GM20000 (cell line): ENCODE data around the gene ZNF100.
"Not testable (repeated sequence)": the region's sequence is repeated elsewhere in the genome, so short reads cannot be mapped to it uniquely, and the experiment has no call there.

ENCODE experiments used
- DNase-seq: peaks from one replicate; pipeline ENCODE4 v3.0.0; 2012; ENCODE audit warnings: low spot score
- TF ChIP-seq, protein P1 (sequence below): IDR thresholded peaks from 2 replicates; pipeline ENCODE4 v1.5.1; 2012; ENCODE audit warnings: mild to moderate bottlenecking, control low read depth; ENCODE audit errors: extremely low read depth, missing control alignments

Gene ZNF100

DNA sequence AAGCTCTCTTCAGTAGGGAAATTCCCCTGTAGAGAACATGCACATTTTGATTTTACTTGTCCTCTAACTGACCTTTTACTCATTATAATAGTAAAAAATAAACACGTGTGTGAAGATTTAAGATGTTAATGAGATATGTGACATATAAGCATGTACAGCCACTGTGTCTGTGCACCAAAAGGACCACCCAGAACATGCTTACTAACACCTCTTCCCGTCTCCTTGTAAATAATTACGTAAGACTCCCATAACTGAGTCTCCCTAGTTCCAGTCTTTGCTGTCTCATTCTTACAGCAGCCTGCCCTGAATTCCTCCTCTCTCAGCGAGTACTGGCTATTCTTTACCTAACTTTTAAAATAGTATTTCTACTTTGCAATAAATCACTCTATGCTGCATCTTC lies 53.6 kb downstream of the ZNF100 start:
- DNase-seq = no peak
- TF ChIP-seq, protein P1, sequence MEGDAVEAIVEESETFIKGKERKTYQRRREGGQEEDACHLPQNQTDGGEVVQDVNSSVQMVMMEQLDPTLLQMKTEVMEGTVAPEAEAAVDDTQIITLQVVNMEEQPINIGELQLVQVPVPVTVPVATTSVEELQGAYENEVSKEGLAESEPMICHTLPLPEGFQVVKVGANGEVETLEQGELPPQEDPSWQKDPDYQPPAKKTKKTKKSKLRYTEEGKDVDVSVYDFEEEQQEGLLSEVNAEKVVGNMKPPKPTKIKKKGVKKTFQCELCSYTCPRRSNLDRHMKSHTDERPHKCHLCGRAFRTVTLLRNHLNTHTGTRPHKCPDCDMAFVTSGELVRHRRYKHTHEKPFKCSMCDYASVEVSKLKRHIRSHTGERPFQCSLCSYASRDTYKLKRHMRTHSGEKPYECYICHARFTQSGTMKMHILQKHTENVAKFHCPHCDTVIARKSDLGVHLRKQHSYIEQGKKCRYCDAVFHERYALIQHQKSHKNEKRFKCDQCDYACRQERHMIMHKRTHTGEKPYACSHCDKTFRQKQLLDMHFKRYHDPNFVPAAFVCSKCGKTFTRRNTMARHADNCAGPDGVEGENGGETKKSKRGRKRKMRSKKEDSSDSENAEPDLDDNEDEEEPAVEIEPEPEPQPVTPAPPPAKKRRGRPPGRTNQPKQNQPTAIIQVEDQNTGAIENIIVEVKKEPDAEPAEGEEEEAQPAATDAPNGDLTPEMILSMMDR = no peak

DNA sequence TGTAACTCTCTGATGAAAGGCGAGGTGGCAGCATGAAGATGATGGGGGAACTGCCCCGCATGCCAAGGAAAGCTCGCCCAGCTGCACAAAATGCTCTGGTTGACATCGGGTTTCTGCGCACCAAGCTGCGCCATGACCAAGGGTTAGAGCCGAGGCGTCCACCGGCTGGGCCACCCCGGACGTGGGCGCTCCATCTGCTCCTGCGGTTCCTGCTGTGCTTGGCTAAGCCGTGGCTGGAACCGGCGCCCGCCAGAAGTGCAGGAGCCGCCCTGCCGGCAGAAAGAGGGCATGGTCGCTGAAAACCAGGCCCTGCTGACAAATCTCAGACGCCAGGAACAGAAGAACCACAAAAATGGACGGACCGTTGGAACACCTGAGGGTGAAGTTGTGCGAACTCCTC lies 57.9 kb downstream of the ZNF100 start:
- no peak for DNase-seq
- TF ChIP-seq, protein P1 = no peak

DNA sequence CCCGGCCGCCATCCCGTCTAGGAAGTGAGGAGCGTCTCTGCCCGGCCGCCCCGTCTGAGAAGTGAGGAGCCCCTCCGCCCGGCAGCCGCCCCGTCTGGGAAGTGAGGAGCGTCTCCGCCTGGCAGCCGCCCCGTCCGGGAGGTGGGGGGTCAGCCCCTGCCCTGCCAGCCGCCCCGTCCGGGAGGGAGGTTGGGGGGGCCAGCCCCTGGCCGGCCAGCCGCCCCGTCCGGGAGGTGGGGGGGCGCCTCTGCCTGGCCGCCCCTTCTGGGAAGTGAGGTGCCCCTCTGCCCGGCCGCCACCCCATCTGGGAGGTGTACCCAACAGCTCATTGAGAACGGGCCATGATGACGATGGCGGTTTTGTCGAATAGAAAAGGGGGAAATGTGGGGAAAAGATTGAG lies 59.5 kb downstream of the ZNF100 start:
- DNase-seq = not testable (repeated sequence)

DNA sequence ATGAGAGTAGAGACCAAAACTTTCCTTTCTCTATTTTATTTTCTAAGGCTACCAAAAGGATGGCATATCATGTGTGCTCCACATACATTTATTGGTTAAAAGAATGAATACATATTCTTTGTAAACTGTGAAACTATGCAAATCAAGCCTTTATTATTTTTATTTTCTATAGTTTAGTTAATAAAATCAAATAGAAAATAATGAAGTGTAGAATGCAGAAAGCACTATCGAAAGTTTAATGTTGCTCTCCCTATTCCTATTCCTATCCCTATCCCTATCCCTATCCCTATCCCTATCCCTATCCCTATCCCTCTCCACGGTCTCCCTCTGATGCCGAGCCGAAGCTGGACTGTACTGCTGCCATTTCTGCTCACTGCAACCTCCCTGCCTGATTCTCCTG lies 60.3 kb downstream of the ZNF100 start:
- DNase-seq = no peak
- TF ChIP-seq, protein P1 = no peak

DNA sequence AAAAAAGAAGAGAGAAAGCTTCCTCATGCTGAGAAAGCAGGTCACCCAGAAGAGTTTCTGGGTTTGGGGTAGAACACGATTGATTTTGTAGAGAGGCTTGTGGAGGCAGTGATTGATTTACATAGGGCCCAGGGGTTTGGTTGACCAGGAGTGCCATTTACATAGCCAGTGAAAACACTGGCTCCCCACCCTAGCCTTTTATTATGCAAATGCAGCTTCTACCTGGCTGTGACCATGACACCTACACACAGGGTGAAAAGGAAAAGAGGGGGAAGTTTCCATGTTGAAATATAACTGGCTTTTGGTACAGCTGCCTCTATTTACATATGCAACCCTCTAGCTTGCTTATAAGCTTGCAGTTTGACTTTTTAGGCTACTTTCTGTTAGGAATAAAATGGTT lies 62.0 kb downstream of the ZNF100 start:
- TF ChIP-seq, protein P1 = no peak
- DNase-seq = no peak

DNA sequence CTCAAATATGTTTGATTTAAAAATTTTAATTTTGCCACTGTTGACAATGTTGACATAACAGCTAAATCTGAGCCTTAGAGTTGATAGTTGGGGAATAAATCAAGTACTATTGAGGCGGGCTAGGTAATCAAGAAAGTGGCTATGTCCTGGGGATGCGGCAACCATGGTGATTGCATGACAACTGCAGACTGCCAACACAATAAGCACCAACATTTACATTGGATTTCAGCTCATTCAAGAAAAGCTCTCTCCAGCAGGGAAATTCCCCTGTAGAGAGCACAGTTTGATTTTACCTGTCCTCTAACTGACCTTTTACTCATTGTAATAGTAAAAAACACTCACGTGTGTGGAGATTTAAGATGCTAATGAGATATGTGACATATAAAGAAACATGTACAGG lies 63.1 kb downstream of the ZNF100 start:
- no peak for DNase-seq
- TF ChIP-seq, protein P1 = no peak

DNA sequence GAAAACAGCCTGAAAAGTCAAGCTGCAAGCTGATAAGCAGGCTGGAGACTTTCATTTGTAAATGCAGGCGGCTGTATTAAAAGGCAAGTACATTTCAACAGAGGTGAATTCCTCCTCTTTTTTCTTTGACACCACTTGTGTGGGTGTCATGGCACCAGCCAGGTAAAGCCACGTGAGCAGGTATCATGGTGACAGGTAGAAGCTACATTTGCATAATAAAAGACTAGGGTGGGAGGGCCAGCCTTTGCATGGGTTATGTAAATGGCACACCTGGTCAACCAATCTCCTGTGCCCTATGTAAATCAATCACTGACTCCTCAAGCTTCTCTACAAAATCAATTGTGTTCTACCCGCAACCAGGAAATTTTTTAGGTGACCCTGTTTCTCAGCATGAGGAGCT lies 68.2 kb downstream of the ZNF100 start:
- DNase-seq = no peak
- TF ChIP-seq, protein P1 = no peak

DNA sequence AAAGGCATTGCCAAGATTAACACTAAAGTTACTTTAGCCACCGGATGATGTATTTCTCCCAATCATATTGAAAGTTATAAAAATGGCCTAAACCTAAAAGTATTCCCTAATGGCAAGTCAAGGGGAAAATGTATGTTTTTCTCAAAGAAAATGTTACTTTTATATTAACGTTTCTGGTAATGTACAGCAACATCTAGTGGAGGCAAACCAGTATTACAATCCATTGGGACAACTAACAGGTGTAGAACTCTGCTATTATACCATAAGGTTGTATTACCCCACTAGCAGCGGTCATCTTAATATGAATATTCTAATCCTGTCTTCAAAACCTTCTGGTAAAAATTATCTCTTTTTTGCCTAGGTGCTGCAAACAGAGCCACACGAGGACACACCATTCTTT lies 69.2 kb downstream of the ZNF100 start:
- DNase-seq = no peak
- TF ChIP-seq, protein P1 = peak; percentile 12
